ENCODE measurements around the gene ABCC4.
A peak's percentile ranks its signal among the peaks of the same experiment; 100 is the strongest.
"Not testable (repeated sequence)": the region's sequence is repeated elsewhere in the genome, so short reads cannot be mapped to it uniquely, and the experiment has no call there.

ABCC4 gene

DNA sequence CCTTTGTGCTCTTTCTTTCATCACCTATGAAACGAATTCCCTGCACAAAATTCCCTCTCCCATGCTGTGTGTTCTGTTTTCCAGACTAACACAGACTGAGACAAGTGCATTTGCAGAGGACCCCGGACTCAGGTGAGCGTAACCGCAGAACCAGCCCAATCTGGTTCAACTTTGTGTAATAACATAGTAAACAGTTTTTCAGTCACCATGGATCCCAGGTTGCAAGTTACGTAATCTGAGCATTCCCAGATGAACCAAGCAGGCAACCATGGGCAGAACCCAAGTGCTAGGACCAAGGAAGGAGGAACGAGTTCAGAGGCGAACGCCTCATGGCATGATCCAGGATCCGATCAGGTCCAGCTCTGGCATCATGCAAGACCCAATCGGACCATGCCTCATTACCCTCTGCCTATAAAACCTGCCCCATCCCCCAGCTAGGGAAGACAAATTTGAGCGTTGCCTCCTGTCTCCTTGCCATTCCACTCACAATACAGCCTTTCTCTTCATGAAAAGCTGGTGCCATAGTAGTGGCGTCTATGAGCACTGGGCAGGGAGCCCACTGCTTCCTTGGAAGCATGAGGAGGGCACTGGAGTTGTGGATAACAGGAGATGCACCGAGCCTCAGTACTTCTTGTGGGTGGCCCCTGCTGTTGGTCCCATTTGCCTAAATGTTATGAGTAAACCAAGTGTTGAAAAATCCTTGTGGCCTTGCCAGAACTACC lies 107.6 kb downstream of the ABCC4 start:
- no peak for DNase-seq (ENCODE audit: low read depth)

DNA sequence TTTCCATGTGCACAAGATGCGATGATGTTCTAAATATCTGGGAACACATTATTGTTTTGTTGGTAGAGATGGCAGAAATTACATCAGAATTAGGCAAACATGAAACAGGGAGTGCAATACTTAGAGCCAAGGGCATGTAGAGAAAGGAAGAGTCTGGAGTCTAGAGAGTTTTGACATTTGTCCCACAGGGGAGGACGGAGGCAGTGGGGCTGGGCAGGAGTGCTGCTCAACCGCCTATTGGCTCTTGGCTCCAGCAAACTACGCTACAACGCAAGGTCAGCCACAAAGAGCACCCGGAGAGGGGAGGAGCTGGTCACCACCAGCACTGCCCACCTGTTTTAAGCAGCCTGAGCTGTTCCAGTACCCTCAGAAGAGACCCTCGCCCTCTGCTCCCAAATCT lies 108.3 kb downstream of the ABCC4 start:
- no peak for DNase-seq (ENCODE audit: low read depth)

DNA sequence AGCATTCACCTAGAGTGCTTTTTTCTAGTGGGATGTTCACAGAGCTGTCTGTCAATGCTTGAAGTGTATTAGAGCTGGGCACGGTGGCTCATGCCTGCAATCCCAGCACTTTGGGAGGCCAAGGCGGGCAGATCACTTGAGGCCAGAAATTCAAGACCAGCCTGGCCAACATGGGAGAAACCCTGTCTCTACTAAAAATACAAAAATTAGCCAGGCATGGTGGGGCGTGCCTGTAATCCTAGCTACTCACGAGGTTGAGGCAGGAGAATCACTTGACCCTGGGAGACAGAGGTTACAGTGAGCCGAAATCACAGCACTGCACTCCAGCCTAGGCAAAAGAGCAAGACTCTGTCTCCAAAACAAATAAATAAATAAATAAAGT lies 108.7 kb downstream of the ABCC4 start:
- DNase-seq (ENCODE audit: low read depth) = not testable (repeated sequence)

DNA sequence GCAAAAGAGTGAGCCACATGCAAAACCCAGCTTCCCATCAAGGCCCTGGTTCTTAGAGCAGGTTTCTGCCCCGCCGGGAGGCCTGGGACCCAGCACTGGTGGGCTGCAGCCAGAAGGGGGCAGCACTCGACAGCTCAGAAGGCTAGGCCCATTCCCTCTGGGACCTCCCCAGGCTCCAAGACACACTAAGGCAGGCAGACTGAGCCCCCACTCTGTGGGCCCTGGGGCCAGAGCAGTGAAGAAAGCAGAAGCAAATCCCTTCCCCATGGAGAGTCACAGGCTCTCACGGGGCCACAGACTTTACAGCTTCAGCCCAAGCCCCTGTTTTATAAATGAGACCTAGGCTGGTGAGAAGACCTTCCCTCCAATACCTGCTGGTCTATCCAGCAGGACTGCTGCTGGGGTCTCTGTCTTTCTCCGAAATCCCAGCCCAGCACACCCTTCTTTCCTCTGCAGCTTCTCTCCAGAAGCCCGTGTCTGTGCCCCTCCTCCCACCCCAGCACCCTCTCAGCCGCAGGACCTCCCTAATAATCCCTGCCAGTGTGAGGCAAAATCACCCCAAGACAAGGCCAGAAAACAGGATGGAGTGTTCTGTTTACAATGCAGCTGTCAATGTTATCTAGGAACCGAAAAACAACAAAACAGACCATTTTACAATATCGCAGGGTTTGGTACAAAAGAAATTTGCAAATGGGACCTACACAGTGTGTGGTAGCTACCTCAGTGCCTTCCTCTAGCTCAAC lies 109.3 kb downstream of the ABCC4 start:
- peak; percentile 23 for DNase-seq (ENCODE audit: low read depth)

DNA sequence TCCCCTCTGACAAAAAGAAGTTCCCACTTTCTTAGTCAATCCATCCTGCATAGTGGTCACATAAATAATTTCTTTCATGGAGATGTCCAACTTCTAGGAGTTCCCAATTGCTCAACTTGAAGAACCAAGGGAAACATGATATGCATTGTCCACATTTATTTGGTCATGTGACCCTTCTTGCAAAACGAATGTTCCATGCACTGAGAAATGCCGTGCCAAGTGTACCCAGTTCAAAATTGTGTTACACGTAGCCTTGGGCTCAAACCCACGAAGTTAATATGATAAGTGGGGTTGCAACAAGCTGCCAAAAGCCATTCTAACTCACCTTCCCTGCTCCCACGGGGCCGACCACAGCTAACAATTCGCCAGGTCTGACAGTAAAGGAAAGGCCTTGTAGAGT lies 113.1 kb downstream of the ABCC4 start:
- DNase-seq (ENCODE audit: low read depth) = no peak

DNA sequence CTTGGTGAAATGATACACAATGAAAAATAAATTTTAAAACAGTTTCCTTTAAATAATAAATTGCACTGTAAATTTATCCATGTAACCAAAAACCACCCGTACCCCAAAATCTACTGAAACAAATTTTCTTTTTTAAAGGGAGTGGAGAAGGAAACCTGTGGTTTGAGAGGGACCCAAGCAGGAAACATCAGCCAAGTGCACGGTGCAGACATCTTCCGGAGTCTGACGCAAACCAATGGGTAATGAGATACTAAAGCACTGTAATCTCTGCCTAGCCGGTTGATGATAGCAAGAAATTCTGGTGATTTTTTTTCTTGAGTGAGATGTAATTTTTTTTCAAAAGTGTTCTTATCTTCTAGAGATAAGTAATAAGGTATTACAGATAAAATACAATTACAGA lies 115.4 kb downstream of the ABCC4 start:
- peak; percentile 3 for DNase-seq (ENCODE audit: low read depth)

DNA sequence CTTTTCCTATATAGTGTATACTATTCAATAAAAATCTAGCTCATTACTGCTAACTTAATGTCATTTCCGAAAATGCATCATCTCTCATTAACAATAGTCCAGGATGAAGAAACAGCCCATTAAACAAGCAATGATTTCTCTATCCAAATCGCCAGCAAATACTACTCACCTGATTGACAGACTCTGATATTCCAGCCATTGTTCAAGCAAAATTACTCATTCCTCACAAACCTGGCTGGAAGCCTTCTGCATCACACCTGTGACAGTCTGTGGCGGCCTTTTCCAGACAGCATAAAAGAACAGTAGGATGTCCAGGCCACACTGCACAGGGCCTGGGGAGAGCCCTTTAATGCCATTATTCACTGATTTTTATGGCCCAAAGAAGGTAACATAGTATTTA lies 115.9 kb downstream of the ABCC4 start:
- no peak for DNase-seq (ENCODE audit: low read depth)

DNA sequence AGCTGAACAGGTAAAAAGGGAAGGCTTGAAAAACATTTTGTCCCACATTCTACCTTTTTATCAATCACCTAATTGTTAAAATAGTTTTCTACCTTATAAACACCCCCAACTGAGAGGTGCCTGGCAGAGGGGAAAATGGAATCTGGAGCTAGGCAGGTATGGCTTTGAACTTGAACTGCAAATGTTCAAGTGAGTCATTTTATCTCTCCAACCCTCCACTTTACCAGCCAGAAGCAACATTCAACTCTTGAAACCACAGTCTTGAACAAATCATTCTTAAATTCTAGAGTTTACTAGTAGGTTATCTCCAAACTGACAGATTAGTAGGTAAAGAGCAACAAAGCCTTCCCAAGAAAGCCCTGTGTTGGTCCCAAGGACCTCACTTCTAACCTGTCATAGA lies 116.9 kb downstream of the ABCC4 start:
- DNase-seq (ENCODE audit: low read depth) = no peak

DNA sequence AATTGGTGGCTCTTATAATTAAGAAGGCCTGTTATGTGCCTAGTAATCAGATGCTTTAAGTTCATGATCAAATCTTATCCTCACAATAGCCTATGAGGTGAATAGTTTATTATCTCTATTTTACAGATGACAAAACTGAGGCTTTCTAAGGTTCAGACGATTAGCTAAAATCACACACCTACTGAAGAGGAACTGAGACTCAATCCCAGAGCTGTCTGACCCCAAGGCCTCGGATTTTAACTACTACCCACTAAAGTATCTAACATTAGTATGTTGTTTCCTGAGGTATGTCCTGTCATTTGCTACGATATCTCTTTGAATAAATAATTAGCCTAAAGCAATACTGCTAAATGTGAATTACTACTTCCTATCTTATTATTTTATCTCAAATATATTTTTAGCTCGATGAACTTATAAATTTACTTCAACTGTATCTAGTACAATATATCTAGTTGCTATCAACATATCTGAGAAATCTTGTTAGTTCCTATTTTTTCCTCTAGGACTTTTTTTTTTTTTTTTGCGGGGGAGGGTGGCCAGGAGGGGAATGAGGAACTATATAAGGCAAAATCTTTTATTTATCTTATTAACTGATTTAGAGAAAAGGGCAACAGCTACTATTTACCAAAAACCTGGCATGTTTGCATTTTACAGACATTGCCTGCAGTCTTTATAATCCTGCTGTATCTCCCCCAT lies 118.5 kb downstream of the ABCC4 start:
- no peak for DNase-seq (ENCODE audit: low read depth)

DNA sequence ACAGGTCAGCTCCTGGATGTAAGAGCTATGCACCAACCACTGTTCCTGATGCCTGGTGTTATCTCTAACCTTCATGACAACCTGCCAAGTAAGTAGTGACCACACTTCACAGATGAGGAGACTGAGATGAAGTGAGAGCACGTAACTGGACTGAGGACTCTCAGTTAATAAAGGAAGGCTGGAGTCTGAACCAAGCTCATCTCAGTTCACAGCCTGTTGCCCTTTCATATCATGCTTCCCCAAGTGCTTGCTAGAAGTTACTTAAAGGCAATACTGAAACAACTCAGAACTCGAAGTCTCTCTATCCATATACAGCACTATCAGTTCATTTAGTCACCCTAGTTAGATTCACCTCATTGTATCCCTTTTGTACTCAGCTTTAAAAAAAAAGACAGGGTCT lies 119.7 kb downstream of the ABCC4 start:
- DNase-seq (ENCODE audit: low read depth) = no peak

DNA sequence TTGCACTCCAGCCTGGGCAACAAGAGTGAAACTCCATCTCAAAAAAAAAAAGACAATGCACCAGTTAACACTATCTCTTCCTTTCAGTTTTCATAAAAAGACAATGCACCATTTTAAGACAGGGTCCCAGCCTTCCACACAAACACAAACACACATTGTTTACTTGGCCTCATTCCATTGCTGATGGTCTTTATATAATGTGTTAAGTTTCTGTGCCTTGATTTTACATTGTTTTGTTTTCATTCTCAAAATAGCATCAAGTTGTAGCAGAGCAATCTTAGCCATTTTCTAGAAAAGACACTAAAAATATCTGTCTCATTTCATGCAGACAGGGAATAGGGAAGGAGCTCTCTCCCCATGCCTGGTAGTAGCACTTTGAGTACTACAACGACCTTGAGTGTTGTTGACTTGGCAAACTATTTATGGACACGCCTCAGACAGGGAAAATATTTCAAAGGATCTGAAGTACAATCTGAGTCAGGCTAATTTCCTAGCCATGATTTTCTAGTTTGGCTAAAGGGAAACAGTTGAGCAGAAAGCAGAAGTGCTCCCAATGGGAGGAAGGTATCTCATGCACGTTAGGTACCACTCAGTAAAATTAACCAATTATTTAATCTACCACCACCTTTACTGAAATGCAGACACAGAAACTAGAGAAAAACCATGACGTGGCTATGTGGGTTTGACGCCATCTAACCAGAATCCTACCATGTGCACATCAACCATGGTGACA lies 120.6 kb downstream of the ABCC4 start:
- no peak for DNase-seq (ENCODE audit: low read depth)

DNA sequence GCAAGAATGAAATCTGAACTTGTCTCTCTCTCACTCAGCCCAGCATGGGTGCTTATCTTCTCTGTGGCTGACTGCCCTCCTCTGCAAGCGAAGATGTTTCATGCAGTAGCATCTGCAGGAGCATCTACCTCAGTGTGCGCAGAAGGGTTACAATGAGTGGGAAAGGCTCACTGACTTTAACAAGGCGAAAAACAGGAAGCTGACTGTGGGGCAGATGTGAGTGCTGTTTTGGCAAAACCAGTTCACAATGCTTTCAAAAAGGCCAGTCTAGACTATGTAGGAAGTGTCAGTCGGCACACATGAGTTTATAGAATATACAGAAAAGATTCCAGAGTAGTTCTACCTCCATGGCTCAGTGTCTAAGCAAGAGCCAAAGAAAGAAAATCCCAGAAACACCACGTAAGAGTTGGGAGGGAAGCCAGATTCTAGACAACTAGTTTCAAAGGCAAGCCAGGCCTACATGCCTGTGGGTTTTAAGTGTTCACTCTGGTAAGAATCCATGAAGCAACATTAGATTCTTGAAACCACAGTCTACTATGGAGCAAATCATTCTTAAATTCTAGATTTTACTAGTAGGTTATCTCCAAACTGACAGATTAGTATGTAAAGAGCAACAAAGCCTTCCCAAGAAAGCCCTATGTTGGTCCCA lies 124.5 kb downstream of the ABCC4 start:
- DNase-seq (ENCODE audit: low read depth) = no peak

DNA sequence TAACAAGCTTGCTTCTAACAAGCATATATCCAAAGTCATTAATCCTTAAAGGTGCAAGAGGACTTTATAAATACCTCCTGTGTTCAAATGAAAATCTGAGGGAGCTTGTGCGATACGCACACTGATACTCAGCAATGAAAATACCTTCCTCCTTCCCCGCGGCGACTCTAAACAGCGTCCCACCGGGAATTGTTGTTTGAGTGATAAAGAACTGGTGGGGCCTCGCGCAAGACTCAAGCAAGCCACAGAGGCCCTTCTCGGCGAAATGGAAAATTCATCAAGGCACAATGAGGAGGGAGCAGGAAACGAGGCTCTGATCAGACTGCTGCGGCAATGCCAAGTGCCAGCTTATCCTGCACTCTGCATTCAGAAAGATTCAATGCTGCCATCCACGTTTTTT lies 126.7 kb downstream of the ABCC4 start:
- no peak for DNase-seq (ENCODE audit: low read depth)

DNA sequence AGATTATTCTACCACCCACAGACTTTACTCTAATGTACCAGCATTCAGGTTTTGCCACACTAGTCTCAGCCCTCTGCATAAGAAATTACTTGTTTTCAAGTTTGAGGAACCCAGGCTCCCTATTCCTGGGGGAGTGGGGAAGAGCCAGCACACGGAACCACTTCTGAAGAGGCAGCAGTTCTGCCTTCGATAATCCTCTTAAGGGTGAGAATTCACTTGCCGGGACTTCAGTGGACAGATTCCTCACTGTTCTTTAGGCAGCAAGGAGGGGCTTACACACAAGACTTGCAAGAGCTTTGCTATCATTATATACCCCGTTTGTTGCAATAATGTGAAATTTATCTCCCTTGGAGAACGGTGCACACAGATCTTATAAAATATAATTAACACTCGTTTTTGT lies 133.1 kb downstream of the ABCC4 start:
- no peak for DNase-seq (ENCODE audit: low read depth)

DNA sequence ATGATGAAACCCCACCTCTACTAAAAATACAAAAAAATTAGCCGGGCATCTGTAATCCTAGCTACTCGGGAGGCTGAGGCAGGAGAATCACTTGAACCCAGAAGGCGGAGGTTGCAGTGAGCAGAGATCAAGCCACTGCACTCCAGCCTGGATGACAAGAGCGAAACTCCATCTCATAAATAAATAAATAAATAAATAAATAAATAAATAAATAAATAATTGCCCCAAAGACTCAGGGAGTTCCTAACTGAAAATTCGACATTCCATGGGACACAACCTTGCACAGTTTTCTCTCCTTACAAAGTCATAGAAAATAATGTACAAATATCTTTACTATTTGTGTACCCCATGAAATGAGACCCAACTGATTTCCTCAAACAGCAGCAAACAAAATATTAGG lies 134.2 kb downstream of the ABCC4 start:
- DNase-seq (ENCODE audit: low read depth) = not testable (repeated sequence)

DNA sequence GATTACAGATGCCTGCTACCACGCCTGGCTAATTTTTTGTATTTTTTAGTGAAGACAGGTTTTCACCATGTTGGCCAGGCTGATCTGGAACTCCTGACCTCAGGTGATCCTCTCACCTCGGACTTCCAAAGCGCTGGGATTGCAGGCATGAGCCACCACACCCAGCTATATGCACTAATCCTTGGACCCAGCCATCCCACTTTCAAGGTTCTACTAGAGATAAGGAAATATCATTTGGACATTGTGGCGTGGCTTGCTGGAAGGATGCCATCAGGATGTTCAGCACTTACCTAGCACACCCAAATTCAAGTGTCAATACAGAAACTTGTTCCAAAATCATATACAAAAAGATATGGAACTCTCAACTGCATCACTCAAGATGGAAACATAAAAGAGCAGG lies 136.4 kb downstream of the ABCC4 start:
- no peak for DNase-seq (ENCODE audit: low read depth)

DNA sequence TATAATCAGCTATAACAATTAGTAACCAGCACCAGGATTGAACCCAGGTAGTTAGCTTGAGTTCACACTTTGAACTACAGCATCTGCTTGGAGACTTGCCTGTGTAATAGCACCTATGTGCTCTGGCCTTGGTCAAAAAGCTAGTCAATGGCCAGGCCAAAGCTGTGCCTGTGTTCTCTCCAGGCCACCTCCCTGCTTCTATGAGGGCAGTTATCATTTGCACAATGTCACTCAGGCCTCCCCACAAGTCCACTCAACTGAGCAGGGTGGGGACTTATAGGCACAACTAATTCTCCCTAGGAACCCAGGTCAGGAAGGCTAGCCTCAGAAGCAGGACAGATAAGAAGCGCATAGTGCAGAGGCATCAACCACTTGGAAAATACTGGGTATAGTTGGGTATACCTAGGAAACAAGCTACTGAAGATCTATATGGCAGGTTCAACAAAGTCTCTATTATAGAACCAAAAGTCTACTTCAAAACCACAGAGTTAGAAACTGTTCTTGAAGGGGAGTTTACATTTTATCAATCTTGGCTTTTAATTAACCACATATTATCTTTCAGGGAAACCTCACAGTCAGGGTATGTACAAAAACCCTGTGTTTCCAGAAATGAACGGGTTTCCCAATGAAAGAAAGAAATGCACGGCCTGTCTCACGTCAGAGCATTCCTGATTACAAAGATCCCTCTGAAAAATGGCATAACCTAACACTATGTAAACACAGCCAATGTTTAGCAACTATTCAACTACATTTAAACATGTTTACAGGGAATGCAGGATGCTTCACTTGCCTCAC lies 140.9 kb downstream of the ABCC4 start:
- DNase-seq (ENCODE audit: low read depth) = no peak

DNA sequence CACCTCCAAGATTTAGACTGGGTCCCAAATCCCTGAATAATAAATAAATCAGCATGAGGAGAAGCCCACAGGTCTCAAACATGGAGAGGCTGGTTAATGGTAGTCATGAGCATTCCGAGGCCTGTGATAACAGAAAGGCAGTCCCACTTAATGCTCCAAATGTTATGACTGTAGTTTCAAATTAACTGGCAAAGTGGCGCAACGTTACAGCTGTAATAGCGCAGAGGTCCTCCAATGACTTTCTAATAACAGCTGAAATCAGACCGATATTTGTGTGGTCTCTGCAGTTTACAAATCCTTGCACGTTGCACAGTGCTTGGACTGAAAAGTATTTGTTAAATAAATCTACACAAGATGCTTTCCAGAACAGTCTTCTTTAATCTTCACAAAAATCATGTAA lies 141.8 kb downstream of the ABCC4 start:
- no peak for DNase-seq (ENCODE audit: low read depth)

DNA sequence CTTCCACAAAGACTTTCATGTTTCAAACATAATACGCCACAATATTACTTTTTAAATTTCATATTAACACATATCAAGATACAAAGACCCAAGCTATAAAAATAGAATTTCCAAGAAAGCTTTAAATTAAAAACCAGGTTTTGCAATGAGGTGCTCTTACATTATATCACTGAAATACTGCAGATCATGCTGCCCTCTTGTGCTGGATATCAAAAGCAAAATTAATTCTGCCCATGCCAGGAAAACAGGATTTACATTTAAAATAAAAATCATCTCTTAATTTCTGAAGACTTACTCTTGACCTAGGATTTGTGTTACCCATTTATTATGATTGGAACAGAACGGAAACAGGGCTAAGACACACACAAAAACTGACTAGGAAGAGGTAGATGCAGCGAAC lies 145.0 kb downstream of the ABCC4 start:
- DNase-seq (ENCODE audit: low read depth) = no peak

DNA sequence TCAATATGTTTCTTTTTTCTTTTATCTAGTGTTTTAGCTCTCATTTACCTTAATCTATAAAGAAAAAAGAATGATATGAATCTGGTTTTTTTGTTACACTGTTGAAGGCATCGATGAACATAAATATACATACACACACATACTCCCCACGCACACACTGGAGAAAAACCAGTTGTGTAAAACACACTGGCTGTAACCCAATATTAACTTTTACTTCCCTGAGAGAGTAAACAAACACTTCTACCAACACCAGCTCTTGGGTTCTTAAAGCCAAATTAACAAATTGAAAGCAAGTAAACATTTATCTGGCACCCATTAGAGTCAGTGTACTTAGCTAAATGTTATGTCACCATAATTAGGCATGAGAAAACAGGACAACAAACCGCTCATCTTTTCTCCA lies 145.7 kb downstream of the ABCC4 start:
- DNase-seq (ENCODE audit: low read depth) = no peak

DNA sequence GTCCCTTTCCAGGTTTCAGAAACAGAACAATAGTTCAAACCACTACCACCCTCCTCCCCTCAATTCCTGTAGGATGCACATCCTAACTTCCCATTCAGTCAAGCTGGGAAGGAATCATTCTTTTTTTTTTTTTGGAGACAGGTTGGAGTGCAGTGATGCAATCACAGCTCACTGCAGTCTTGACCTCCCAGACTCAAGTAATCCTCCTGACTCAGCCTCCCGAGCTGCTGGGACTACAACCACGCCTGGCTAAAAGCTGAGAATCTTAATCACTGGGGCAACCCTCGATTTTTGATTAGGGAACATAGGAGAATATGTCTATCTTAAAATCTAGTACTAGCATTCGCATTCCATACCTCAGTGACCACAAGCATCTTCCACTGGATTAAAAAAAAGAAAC lies 146.2 kb downstream of the ABCC4 start:
- DNase-seq (ENCODE audit: low read depth) = no peak
